ENCODE measurements around the gene OR2W1. TPM values are rescaled to one million over a fixed set of nuclear protein-coding genes. Genes with fewer than 3 reads are reported as not detected.

OR2W1 gene
- total RNA-seq, 1 experiment from 2014 or later: not detected

- no peaks in the 10 kb centered on the region for H3K27me3 Mint-ChIP-seq (ENCODE audit: unreplicated experiment)
- no peak for TF ChIP-seq CTCF (IDR thresholded peaks at IDR 0.05; ENCODE audit: unreplicated experiment)
- no TSS peak for BruUV-seq (replicated peaks)
- DNase-seq: peak; percentile 48
- intact Hi-C loops (cut with micrococcal nuclease; ENCODE audit: unreplicated experiment): no loop called here
- H3K27ac Mint-ChIP-seq (ENCODE audit: unreplicated experiment): peak overlapping the region; percentile 48
- CTCF ChIA-PET: interaction anchor here (0.8 to 1.4 kb wide), 4 partner anchors 87 to 174 kb away, joined by 3 to 4 read pairs (median 4); partner anchors contain the start of gene TRIM27
- H3K4me1 Mint-ChIP-seq (ENCODE audit: low read depth, unreplicated experiment): peaks cover 8% of the 10 kb centered on the region
- H3K9me3 Mint-ChIP-seq (ENCODE audit: low read depth, unreplicated experiment): no peaks in the 10 kb centered on the region
- peaks cover 13% of the 10 kb centered on the region for H3K36me3 Mint-ChIP-seq (ENCODE audit: insufficient read depth, unreplicated experiment)
- peak overlapping the region; percentile 77 for H3K4me3 Mint-ChIP-seq (ENCODE audit: low read depth, unreplicated experiment)
Observed at GRCh38 chr6:29011276-29011734, 33.7 kb downstream of the OR2W1 start.

GRCh38 chr6:29009358-29009757 lies 35.6 kb downstream of the OR2W1 start:
- no peak overlapping the region for H3K4me3 Mint-ChIP-seq (ENCODE audit: low read depth, unreplicated experiment)
- no TSS peak for BruUV-seq (replicated peaks)
- H3K36me3 Mint-ChIP-seq (ENCODE audit: insufficient read depth, unreplicated experiment): peaks cover 10% of the 10 kb centered on the region
- TF ChIP-seq CTCF (IDR thresholded peaks at IDR 0.05; ENCODE audit: unreplicated experiment): no peak
- CTCF ChIA-PET: interaction anchor here (0.7 kb wide), 1 partner anchor 28 kb away, joined by 3 read pairs; no protein-coding TSS in a partner anchor
- no peaks in the 10 kb centered on the region for H3K9me3 Mint-ChIP-seq (ENCODE audit: low read depth, unreplicated experiment)
- no peak for DNase-seq
- H3K4me1 Mint-ChIP-seq (ENCODE audit: low read depth, unreplicated experiment): peaks cover 8% of the 10 kb centered on the region
- H3K27me3 Mint-ChIP-seq (ENCODE audit: unreplicated experiment): no peaks in the 10 kb centered on the region
- no peak overlapping the region for H3K27ac Mint-ChIP-seq (ENCODE audit: unreplicated experiment)
- intact Hi-C loops (cut with micrococcal nuclease; ENCODE audit: unreplicated experiment): no loop called here

- BruUV-seq (replicated peaks): no TSS peak
- Mint-ChIP-seq H3K4me1 (ENCODE audit: low read depth, unreplicated experiment) (peaks cover 8% of the 10 kb centered on the region), H3K27ac (ENCODE audit: unreplicated experiment) (no peak overlapping the region), H3K27me3 (ENCODE audit: unreplicated experiment) (no peaks in the 10 kb centered on the region), H3K4me3 (ENCODE audit: low read depth, unreplicated experiment) (no peak overlapping the region), H3K36me3 (ENCODE audit: insufficient read depth, unreplicated experiment) (peaks cover 10% of the 10 kb centered on the region), H3K9me3 (ENCODE audit: low read depth, unreplicated experiment) (no peaks in the 10 kb centered on the region)
- CTCF ChIA-PET: no interaction called here
- no peak for TF ChIP-seq CTCF (IDR thresholded peaks at IDR 0.05; ENCODE audit: unreplicated experiment)
- intact Hi-C loops (cut with micrococcal nuclease; ENCODE audit: unreplicated experiment): no loop called here
- no peak for DNase-seq
Observed at GRCh38 chr6:29008089-29008488, 36.9 kb downstream of the OR2W1 start.

- peak within 1 kb of the TSS; percentile 71 for H3K27ac Mint-ChIP-seq (ENCODE audit: unreplicated experiment)
- H3K4me1 Mint-ChIP-seq (ENCODE audit: low read depth, unreplicated experiment): peaks cover 8% of the 10 kb centered on the region
- peak within 1 kb of the TSS; percentile 72 for H3K4me3 Mint-ChIP-seq (ENCODE audit: low read depth, unreplicated experiment)
- no peaks in the 10 kb centered on the region for H3K9me3 Mint-ChIP-seq (ENCODE audit: low read depth, unreplicated experiment)
- H3K27me3 Mint-ChIP-seq (ENCODE audit: unreplicated experiment): no peaks in the 10 kb centered on the region
- peaks cover 5% of the 10 kb centered on the region for H3K36me3 Mint-ChIP-seq (ENCODE audit: insufficient read depth, unreplicated experiment)
- peak; percentile 44 for DNase-seq
- intact Hi-C loops (cut with micrococcal nuclease; ENCODE audit: unreplicated experiment): no loop called here
- BruUV-seq (replicated peaks): TSS peak; percentile 95
- no peak for TF ChIP-seq CTCF (IDR thresholded peaks at IDR 0.05; ENCODE audit: unreplicated experiment)
- CTCF ChIA-PET: interaction anchor here (0.8 to 1.0 kb wide), 2 partner anchors 20 to 81 kb away, joined by 3 to 6 read pairs; no protein-coding TSS in a partner anchor
Observed at GRCh38 chr6:29005183-29005885, 39.6 kb downstream of the OR2W1 start, which contains the start of gene ZNF311. ZNF311 (minus strand) TSS chr6:29005315; CDS start chr6:29003954, 1,361 bp downstream.
